ENCODE measurements around the gene UNC93B1.

Gene UNC93B1

GRCh38 chr11:68021167-68021787 is 17.4 kb upstream of the UNC93B1 start:
- no peak for DNase-seq

GRCh38 chr11:68020575-68020974 is 16.7 kb upstream of the UNC93B1 start:
- no peak for DNase-seq

DNA sequence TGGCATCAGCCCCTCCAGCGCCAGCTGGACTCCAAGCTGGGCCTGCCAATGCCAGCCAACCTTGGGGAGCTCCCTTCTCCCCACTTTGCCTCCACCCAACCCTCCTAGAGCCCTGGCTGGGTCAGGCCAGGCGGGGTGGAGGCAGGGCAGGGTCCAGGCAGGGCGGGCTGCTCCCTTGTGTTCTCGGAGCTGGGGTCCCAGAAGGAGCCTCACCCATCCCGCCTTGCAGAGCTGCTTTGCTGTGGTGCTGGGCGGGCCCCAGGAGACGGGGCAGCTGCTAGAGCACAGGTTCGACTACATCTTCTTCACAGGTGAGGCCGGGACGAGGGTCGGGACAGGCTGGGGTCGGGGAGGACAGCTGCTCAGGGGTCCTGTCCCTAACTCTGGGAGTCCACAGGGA is 15.6 kb upstream of the UNC93B1 start:
- no peak for DNase-seq

- no peak for DNase-seq
Measured at GRCh38 chr11:68018730-68019190, 14.9 kb upstream of the UNC93B1 start.

DNA sequence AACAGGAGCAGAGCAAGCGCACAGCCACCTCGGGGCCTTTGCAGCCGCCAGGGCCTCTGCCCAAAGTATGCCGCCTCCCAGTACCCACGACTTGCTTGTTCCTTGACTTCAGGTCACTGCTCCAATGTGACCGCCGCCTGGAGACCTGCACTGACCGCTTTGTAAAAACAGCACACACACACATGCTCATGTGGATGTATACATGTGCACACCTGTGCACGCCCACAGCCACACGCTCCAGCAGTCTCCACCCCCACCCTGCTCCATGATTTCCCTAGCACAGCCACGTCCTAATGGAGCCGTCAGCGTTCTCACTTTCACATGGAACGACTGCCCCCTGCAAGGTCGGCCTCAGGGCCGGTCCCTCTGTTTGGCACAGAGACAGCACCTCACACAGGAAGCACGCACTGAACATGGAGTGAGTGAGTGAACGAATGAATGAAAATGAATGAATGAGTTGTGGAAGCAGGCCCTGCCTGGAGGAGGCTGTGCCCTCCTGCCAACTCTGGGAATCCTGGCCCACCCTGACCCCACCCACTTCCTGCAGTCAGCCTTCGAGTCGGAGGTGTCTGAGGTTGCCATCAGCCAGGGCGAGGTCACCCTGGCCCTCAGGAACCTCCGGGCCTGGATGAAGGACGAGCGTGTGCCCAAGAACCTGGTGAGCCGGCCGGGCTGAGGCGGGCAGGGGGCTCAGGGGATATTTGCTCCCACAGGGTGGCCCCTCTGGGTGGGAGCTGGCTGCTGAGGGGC is 14.3 kb upstream of the UNC93B1 start:
- no peak for DNase-seq

GRCh38 chr11:68016904-68017817 is 13.3 kb upstream of the UNC93B1 start:
- no peak for DNase-seq

DNA sequence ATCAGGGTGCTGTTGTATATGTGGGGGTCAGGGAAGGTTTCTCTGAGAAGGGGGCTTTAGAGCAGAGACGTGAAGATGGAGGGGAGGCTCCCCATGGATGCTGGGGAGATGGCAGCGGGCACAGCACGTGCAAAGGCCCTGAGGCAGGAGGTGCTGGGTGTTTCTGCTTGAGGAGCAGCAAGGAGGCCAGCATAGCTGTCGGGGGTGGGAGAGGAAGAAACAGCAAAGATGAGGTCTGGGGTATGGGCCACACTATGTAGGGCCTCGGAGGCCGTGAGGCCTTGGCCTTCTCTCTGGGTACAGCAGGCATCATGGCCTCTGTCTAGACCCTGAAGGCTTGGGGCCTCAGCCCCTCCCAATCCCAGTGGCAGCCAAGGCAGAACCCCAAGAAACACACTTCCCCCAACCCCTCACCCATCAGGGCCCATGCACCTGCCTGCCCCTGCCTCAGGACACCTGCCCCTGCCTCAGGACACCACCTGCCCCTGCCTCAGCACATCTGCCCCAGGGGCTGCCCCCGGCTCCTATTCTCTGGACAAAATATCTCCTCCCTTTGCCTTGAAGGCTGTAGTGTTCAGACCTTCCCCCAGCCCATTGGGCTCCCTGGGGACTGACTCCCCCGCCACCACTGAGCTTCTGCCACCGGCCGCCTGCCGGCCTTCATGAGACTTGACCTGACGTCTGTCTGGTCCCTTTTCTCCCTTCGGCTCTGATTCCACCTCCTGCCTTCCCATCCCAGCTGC is 12.4 kb upstream of the UNC93B1 start:
- no peak for DNase-seq

GRCh38 chr11:68015467-68015866 is 11.6 kb upstream of the UNC93B1 start:
- no peak for DNase-seq

DNA sequence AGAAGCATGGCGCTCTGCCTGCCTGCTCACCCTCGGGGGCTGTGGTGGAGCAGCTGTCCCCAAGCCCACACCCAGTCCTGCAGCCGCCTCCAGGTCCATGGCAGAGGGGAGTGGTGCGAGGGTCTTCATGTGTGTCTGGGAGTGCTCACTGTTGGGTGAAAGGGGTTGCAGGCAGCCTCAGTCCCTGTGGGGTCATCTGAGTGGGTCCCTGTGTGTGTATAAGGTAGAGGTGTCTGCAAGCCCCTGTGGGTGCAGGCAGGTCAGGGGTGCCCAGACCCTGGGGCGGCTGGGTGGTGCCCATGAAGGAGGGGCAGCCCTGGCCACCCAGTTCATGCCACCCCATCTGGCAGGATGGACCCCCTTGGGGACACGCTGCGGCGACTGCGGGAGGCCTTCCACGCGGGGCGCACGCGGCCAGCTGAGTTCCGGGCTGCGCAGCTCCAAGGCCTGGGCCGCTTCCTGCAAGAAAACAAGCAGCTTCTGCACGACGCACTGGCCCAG is 11.1 kb upstream of the UNC93B1 start:
- no peak for DNase-seq

GRCh38 chr11:68014157-68014946 is 10.5 kb upstream of the UNC93B1 start:
- no peak for DNase-seq

DNA sequence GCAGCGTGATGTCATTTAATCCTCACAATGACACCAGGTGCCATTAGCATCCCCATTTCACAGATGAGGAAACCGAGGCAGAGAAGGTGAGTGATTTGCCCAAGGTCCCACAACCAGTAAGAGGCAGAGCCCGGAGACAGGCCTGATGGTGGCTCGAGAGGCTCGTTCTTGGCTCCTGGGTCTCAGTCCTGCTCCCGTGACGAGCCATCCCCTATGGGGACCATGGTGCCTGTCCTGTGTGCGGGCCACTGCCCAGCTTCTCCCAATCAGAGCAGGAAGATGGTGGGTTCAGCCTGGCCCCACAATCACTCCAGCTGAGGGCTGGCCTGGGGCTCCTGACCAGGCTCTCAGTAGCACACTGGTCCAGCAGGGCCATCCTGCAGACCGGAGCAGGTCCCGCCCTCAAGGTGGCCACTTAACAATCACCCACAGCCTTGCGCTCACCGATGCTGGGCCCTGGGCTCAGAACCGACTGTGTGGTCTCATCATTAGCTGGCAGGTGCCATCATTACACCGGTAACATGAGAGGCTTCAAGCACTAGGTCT is 9.8 kb upstream of the UNC93B1 start:
- DNase-seq = no peak

GRCh38 chr11:68012843-68013610 is 9.1 kb upstream of the UNC93B1 start:
- DNase-seq = no peak

GRCh38 chr11:68012044-68012842 is 8.3 kb upstream of the UNC93B1 start:
- no peak for DNase-seq

DNA sequence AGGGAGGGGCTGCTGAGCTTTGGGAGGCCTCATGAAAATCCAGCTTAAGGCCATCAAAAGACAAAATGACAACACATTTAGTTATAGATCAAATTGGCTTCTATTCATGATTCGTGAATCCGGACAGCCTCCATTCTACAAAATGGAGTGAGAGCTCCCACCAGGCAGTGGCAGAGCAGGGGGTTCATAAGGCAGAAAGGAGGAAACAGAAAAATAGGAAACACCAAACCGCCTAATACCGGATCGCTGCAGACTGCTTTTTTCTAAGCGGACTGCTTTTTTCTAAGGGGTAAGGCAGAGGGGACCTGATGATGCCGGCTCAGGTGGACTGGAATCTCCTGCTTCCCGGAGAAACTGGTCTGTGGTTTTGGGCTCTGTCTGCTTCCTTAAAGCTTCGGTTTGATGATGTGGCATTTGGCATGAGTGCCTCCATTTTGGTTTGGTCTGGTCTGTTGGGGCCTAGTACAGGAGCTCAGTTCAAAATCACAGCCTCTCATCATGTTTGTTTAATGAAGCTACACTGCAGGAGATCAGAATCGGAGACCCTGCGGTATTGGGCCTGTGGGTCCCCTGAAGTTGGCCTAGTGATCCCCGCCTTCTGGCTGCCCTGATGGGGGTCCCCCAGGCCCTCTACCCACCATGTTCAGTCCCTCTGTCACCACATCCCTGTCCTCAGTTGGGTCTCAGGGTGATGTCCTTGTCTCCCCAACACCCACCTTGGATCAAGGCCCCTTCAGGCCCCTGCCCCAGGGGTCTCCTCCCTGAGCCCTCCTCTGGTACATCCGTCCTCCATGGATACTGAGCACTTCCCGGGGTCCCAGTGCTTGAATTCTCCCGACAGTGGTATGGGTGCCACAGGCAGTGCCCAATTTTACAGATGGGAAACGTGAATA is 7.4 kb upstream of the UNC93B1 start:
- no peak for DNase-seq

GRCh38 chr11:68010090-68011041 is 6.5 kb upstream of the UNC93B1 start, which contains the start of gene ALDH3B1:
TSS of gene ALDH3B1 (plus strand) at chr11:68010327. CDS start at chr11:68015298, 4,971 bp downstream.
- no peak for DNase-seq

DNA sequence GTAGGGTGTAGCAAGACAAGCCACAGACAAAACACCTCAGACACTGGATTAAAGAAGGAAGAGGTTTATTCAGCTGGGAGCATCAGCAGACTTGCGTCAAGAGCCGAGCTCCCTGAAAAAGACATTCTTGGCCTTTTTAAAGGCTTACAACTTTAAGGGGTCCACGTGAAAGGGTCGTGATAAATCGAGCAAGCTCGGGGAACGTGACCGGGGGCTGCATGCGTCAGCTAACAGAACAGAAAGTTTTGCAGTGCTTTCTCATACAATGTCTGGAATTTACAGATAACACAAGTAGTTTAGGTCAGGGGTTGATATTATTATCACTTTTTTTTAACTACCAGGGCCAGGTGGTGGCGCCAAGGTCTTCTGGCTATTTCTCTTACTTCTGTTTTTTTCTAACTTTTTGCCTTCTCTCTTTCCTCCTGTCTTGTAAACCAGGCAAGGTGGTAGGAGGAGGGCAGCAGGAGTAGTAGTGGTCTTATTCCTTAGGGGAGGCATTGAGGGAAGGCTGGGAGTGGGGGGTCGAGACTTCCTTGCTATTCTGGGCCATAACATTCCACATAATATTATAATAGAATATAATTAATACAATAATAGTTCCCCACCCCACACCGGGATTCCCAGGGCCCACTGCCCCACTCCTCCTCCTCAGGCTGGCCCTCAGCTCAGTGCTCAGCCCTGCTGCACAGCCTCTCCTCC is 5.6 kb upstream of the UNC93B1 start:
- no peak for DNase-seq

Measured in activated CD4-positive, alpha-beta T cell treated with anti-CD3 and anti-CD28 coated beads for 48 hours (primary cell).